Tibial nerve (tissue), 3 donors: ENCODE measurements around the gene LRRC59.

Experiments
- POLR2A ChIP-seq, 2 donors: fragments of 450-650 bp; IDR thresholded peaks; one replicate each; pipeline ENCODE4 v1.6.1; 2017; ENCODE audit warnings: antibody characterized with exemption in 2 of 2, mild to moderate bottlenecking in 2 of 2, moderate library complexity in 2 of 2
- TF ChIP-seq, protein P1 (sequence below), 5 experiments: fragments of 200-600 bp in 3 of 5; fragments of 450-650 bp in 2 of 5; sonication (generic) in 3 of 5; IDR thresholded peaks; one replicate each; pipeline ENCODE4 v1.5.1; 2016 to 2019; ENCODE audit warnings: antibody characterized with exemption in 5 of 5, mild to moderate bottlenecking in 3 of 5, moderate library complexity in 2 of 5

- TF ChIP-seq, protein P1, sequence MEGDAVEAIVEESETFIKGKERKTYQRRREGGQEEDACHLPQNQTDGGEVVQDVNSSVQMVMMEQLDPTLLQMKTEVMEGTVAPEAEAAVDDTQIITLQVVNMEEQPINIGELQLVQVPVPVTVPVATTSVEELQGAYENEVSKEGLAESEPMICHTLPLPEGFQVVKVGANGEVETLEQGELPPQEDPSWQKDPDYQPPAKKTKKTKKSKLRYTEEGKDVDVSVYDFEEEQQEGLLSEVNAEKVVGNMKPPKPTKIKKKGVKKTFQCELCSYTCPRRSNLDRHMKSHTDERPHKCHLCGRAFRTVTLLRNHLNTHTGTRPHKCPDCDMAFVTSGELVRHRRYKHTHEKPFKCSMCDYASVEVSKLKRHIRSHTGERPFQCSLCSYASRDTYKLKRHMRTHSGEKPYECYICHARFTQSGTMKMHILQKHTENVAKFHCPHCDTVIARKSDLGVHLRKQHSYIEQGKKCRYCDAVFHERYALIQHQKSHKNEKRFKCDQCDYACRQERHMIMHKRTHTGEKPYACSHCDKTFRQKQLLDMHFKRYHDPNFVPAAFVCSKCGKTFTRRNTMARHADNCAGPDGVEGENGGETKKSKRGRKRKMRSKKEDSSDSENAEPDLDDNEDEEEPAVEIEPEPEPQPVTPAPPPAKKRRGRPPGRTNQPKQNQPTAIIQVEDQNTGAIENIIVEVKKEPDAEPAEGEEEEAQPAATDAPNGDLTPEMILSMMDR (IDR thresholded peaks at IDR 0.05), result no peak
- TF ChIP-seq POLR2A (IDR thresholded peaks at IDR 0.05), result no peak
Observed at GRCh38 chr17:50365165-50365564, 32.2 kb downstream of the LRRC59 start.
